NCI-H2171 treated with DMSO at 0.1 percent for 48 hours (cell line): ENCODE data around the gene UBE3D.
"Not testable (repeated sequence)": the region's sequence is repeated elsewhere in the genome, so short reads cannot be mapped to it uniquely, and the experiment has no call there.

ENCODE experiments used
- DNase-seq: peaks from one replicate; lab custom pipeline; 2025; lab: John Stamatoyannopoulos, UW

UBE3D gene

DNA sequence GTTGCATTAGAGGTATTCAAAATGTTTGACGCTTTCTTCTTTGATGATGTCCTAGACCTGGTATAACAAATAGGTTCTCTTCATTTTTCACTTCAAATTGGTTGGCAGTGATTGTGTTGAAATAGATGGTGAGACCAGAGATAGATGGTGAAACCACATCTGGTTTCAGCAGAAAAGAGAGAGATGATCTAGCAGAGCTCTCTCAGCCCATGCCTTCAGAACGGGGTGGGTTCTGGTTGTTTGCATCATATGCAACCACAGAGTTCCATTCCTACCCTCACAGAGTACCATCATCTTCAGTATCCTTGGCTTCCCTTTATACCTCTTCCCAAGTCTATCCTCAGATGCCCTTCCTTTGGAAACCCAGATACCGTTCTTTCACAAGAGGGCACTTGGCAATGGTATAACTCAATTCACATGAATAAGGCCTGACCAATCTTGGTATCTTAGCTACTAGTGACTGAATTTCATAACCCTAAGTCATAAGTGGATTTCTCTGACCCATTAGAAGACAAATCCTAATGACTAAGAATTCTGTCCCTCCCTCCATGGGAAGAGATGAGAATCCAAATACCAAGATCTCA, 93.7 kb downstream of the UBE3D start:
- DNase-seq: no peak

DNA sequence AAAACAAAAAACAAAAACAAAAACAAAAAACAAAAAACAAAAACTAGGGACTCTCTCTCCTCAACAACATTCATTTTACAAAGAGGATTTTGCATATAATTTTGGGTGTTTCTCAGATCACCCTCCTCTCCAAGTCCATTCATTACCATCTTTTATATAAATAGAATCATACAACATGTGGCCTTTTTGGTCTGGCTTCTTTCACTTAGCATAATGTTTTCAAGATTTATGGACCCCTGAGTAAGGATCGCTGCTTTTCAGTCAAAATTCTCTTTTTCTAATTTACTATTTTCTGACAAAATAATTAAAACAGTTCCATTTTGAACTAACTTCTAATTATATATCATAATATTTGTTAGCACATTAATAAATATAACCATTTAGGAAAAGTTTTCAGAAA, 94.8 kb downstream of the UBE3D start:
- no peak for DNase-seq

DNA sequence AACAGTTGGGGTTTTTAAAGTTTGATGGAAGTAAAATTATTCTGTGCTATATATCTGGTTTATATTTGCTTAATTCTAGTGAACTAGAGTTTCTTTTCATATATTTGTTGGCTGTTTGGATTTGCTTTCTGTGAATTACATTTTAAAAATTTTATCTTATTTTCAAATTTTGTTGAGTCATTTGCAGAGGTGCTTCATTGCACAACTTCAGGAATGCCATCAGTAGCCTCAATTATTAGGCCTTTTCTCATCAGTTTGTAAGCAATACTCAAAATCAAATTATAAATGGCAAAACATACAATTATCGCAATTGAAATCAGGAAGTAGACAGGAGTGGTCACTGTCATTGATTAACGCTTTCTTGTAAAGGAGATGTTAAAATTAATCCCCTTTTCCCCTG, 96.9 kb downstream of the UBE3D start:
- DNase-seq: no peak

DNA sequence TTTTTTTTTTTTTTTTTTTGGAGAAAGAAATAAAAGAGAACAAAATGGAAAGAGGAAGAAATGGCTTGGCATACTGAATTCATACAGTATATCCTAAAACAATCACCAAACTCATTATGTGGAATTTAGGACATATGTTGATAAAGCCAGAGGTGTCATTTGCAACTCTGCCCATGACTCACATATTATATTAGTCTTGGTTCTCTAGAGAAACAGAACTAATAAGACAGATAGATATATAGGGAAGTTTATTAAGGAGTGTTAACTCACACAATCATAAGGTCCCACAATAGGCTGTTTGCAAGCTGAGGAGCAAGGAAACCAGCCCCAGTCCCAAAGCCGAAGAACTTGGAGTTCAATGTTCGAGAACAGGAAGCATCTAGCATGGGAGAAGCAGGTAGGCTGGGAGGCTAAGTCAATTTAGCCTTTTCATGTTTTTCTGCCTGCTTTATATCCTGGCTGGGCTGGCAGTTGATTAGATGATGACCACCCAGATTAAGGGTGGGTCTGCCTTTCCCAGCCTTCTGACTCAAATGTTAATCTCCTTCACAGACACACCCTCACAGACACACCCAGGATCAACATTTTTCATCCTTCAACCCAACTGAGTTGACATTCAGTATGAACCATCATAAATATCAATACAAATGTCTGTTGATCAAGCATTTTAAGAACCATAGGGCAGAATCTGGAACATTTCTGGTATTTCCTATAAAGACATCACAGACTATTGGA, 102.3 kb downstream of the UBE3D start:
- DNase-seq: no peak

DNA sequence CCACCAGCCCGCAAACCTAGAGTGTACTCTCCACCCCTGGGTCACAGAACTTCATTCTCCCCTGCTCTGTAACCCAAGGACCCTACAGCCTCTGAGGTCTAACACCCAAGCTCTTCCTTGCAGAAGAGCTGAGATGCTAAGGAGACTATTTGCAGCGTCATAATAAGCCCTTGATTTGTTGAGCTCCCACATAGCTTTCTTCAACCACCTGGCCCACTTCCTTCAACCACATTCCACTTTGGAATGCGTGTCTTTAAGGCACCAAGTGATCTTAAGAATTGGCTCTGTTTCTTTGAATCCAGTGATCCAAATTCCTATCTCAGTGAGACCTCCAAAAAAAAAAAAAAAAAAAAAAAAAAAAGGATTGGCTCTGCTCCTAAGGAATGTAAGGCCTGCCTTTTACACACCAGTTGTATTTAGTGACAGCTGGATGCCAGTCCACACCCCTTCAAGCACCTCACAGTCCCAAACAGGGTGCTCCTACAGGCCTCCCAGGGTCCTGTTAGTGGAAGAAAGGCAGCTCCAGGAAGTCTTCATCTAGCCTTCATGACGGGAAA, 106.2 kb downstream of the UBE3D start:
- DNase-seq: no peak

DNA sequence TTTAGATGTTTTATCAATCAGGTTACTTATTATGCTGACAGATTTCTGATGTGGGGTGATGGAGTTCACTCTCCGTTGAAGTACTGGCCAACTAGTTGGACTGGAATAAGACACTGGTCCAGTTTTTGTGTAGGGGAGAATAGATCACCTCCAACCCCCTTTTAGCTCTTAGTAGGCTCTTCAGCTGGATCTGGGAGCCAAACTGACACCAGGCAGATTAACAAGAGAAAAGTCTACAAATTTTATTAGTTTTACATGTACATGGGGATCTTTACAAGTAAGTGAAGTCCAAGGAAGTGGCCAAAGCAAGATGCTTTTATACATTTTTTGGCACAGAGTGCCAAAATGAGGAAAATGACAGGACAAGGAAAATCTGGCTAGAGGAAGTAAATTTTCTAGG, 107.1 kb downstream of the UBE3D start:
- DNase-seq: no peak

DNA sequence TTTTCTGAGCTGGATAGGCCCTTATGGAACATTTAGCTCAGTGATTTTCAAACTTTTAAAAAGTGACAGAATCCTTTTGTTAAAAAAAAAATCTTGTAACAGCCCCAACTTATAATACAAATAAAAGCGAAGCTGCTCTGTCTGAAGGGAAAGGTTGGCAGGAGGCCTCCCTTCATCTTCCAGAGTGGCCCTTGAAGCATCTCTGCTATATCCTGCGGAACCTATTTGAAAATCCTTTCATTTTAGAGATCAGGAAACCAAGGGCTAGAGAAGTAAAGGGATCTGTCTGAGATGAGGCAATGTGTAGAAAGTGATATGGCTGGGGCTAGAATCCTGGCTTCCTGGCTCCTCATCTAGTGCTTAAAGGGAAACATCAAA, 107.8 kb downstream of the UBE3D start:
- DNase-seq: no peak

DNA sequence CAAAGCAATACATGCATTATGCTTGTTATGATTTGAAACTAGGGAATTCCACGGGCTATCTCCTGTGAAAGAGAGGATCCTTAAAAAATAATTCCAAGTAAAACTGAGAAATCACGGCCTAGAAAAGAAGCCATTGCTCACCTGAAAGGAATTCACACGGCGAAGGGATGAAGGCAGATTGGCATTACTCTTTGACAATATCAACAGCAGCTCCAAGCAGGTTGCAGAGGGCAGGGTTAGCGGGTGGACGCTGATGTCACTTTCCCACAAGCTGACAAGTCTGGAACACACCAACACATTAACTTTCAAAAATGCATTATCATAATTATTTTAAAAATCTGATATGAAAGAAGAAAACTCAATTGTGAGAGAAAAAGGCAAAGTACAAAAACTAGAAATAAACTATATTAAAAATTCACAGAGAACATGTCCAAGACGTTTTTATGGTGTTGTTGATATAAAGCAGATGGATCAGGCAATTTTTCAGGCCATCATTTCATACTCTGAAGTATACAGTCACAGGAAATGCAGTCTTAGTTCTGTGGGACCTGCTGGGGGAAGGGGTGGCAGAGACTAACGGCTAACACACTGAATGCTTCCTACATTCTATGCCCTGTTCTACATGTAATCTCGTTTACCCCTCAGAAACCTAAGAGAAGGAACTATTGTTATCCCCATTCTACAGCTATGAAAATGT, 108.3 kb downstream of the UBE3D start:
- no peak for DNase-seq

DNA sequence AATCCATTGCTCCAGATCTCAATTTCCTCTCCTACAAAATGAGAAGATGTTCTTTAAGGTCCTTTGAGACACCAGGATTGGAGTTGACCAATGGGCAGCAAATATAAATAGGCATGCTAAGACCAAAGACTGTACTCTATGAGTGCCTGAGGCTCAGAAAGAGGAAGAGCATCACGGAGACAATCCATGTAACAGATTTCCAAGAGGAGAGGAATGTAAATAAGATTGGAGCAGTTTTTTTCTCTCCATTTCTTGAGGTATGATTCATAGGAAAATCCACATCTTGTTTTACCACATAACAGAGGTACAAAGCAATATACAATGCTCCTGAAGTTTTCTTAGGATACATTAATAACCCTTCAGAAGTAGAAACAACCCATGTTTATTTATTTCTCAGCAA, 109.8 kb downstream of the UBE3D start:
- no peak for DNase-seq

DNA sequence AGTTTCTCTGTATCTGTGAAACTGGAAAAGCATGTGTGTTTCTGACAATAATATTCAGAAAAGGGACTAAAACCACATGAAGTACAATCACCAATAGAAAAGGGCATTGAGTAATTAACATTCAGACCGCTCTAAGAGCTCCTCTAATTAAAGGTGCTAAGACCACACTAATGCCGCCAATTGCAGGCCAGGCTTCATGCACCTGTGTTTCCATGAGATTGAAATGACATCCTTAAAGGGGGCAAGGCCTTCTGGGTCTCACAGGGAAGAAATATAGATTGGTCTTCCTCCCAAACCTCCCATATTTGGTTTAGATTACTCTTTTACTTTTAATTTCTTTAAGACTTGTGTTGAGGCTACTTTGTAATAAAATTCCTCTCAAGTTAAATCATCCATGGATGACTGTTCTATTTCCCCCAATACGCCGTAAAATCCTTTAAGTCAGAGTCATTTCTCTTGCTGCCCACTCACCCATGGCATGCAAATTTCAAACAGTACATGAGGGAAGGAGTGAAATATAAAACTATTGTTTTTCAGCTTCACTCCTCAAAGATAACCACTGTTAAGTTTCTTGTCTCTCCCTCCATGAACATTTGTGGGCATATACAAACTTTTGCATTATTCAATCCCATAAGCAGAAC, 110.6 kb downstream of the UBE3D start:
- no peak for DNase-seq

DNA sequence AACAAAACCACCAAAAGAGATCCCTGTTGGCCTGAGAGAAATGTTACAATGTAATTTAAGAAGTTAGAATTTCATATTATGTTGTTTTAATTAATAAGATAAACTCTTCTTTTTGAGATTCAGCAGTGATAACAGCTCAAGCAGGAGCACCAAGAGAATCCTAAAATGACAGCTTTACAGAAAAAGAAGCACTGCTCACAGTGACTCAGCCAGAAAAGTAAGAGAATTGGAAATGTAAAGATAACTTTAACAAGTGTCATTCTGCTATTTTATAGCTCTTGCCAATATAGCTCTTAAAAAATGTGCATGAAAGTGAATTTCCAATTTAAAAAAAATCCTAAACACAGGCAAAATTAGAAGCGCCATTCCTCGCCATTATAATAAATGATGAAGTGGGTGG, 111.3 kb downstream of the UBE3D start:
- DNase-seq: no peak

DNA sequence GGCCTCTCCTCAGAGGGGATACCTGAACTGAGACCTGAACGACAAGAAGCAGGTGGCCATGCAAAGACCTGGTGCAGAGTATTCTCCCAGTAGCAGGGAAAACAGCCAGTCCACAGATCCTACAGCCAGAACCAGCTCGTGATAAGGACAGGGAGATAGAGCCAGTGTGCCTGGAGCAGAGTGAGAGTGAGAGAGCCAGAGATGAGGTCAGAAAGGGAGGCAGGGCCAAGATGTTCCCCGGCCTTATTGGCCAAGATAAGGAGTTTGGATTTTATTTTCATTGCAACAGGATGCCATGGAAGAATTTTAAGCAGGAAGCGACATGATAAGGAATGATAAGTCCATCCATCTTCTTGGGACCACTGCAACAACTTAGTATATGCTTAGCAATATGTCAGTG, 111.8 kb downstream of the UBE3D start:
- DNase-seq: no peak

DNA sequence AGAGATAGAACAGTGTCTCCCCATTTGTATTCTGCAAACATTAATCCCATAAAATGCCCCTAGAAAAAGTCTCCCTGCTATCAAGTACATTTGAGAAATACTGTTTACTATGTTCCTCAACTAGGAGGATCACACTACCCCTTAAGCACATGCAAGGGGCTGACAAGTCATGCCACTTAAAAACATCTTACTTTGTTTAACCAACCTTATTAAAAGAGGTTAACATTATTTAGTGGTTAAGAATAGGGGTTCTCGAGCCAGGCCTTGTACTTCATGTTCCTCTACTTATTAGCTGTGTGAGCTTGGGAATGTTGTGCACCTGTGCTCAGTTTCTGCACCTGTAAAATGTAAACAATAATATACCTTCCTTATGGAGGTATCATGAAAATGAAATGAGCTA, 113.7 kb downstream of the UBE3D start:
- no peak for DNase-seq

DNA sequence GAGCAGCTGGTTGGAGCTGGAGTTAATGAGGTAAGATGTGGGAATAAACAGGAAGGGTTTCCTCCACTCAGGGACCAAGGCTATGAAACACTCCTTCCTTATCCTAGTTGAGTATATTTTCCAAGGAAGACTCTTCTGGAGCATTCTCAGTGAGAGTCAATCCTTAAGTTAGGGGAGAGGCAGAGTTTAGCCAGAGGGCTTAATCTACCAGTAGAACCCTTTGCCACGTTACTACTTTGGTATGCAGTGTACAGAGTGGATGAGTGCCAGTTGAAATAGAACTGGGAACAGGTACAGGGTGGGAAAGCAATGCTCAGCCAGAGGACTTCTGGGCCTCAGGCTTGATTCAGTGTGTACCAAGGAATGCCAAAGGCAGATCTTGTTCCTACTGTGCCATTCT, 114.3 kb downstream of the UBE3D start:
- DNase-seq: no peak

DNA sequence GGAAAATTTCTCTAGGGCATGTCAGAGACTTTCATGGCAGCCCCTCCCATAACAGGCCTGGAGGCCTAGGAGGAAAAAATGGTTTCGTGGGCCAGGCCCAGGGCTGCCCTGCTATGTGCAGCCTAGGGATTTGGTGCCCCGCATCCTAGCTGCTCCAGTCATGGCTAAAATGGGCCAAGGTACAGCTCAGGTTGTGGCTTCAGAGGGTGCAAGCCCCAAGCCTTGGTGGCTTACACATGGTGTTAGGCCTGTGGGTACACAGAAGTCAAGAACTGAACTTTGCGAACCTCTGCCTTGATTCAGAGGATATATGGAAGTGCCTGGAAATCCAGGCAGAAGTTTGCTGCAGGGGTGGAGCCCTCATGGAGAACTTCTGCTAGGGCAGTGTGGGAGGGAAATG, 134.7 kb downstream of the UBE3D start:
- DNase-seq: not testable (repeated sequence)

DNA sequence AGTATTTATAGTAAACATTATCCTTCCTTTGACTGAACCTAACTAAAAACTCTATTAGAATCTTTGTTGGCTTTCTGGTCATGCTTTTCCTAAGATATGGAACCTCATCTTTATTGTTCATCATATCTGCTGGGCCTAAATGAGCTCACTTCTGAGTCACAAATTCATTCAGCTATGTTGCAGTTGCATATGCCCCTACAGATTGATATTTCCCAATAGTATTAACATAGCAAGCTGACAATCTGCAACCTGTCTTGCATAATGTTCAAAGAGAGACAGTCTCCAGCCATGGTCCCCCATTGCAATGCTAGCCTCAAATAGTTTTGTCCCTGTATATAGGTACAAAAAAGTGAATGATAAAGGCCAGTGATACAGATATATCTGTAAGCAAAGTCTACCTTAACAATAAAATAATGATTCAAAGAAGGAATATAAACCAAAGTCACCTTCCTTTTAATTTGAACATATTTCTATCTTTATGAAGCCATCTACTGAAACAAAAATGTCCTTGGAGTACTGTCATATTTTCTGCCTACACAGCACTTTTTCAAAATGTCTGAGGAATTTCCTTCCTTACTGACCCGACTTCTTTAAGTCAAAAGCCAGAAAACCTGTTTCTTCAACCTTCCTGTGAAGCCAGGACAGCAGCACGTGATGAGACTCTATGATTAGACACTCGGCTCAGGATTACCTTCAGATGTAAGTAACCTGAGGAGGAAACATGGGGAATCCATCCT, 140.7 kb downstream of the UBE3D start:
- no peak for DNase-seq

DNA sequence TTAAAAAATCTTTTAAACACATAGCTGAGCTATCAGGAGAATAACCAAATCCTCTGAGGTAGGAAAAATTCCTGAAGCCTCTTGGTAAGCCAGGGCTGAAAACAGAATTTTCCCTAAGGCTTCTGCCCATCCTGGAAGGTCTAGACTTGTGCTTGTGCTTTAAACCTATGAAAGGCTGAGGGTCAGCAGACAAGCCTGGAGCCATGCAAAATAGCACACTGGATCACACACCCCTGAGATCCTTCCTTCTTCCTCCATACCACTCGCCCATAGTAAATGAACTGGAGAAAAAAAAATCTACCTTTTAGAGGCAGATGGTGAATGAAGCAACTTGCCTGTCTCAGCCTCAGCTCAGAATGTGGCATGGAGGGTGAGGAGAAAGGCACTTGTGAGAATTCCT, 144.4 kb downstream of the UBE3D start:
- no peak for DNase-seq

DNA sequence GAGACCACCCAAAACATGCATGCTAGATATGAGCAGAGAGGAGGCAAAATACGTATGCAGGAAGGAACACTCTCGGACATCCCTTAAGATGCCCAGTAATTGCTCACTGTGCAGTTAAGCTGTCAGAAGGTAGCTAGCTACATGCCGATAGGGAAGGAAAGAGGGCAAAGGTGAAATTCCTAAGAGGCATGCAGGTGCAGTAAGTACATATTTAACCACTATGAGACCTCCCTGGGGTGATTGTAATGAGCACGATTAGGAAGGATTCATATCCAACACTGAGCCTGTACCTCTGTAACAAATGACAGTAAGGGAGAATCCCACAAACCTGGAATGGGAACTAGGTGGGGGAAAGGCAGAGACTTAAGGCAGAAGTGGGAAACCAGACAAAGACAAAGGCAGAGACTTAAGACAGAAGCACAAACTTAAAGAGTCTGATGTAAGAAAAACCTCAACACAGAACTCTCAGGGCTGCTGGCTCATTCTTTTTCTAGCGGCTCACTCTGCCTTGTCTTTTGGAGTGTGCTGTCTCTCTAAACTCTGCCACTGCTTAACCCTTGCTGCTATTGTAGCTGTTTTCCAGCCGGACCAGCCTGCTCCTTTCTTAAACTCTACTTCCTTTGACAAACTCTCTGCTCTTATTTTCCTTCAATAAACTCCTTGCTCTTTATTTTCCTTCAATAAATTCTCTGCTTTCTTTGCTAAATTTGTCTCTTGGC, 148.1 kb downstream of the UBE3D start:
- no peak for DNase-seq

DNA sequence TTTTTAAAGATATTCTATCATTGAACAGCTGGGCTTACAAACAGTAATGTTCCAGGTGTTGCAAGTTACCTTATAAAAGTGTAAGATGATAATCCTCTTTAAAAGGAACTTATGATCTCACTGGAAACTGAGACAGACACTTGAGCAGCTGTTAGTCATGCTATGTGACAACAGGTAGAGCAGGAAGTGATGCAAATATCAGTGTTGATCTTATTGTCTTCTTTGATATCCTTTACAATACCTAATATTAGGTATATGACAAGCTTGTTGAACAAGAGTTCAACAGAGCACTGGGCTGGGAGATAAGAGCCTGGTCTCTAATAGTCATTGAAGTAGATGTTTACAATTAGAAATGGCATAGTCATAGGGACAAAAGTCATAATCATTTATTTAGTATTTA, 150.0 kb downstream of the UBE3D start:
- no peak for DNase-seq

DNA sequence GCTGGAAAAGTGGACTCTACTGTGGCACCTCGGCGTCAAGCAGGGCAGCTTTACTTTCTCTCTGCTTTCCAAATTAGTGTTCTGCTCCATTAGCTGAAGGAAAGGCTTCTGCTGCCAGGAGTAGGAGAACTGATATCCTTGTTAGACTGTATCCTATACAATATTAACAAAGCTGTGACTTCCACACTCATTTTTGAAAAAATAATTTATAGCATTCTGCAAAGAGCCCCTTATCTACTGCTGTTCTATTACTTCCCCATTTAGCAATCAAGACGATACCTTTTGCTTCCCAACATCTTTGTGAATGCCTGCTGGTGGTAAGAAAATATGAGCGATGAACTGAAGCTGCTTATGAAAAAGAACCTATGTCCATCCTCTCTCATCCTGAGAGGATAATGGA, 151.1 kb downstream of the UBE3D start:
- DNase-seq: no peak

DNA sequence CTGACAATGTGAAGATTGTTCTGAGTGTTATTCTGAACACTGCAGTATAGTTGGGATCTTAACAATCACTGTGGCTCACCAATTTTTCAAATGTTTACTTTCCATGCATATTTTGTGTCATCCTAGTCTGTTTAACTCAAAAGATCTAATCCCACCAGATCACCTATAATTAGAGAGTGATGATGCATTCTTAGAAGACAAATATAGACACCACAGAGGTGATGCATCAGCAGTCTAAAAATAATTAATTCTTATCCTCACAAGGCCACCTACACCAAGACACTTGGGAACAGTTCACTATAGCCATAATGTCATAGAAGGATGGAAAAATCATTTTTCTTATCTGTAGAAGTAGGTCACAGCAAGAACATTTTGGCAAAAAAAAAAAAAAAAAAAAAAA, 154.8 kb downstream of the UBE3D start:
- no peak for DNase-seq
